ENCODE data around the gene KIF21B.

GRCh38 chr1:201034671-201035070 is 11.2 kb upstream of the KIF21B start:
- TF ChIP-seq, protein P1, sequence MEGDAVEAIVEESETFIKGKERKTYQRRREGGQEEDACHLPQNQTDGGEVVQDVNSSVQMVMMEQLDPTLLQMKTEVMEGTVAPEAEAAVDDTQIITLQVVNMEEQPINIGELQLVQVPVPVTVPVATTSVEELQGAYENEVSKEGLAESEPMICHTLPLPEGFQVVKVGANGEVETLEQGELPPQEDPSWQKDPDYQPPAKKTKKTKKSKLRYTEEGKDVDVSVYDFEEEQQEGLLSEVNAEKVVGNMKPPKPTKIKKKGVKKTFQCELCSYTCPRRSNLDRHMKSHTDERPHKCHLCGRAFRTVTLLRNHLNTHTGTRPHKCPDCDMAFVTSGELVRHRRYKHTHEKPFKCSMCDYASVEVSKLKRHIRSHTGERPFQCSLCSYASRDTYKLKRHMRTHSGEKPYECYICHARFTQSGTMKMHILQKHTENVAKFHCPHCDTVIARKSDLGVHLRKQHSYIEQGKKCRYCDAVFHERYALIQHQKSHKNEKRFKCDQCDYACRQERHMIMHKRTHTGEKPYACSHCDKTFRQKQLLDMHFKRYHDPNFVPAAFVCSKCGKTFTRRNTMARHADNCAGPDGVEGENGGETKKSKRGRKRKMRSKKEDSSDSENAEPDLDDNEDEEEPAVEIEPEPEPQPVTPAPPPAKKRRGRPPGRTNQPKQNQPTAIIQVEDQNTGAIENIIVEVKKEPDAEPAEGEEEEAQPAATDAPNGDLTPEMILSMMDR (IDR thresholded peaks at IDR 0.05), result no peak
- TF ChIP-seq POLR2A (IDR thresholded peaks at IDR 0.05), result no peak
